Posterior vena cava (tissue), 2 donors: ENCODE results near the gene RALY. TPM values are rescaled to one million over a fixed set of nuclear protein-coding genes. Genes with fewer than 3 reads are reported as not detected.

Source experiments
- DNase-seq: peaks from one replicate; pipeline ENCODE4 v3.0.0-alpha.2; 2020; ENCODE audit warnings: low spot score
- intact Hi-C, 2 donors: fragments of 100-400 bp; cut with DNase I; formaldehyde crosslinking; loops; one replicate each; pipeline versions ENCODE4 v1.14.1 to v1.14.2; 2022 to 2023
- total RNA-seq, 2 donors: library from RNA; stranded (reverse); fragmentation: NEBNext Ultra II Directional; extraction: Animal tissue kit (Norgen Biotek cat#: 25700); gene quantifications; one replicate each; pipeline ENCODE4 v1.2.1, GENCODE V29; 2021
- donor health status: DM: yes; HTN: yes; CAD: no.
- donor health status: DM: yes; HTN: yes; CAD: no.

Gene RALY
- total RNA-seq, 2 donors from 2014 or later: 75.8 to 90.5 TPM

DNA sequence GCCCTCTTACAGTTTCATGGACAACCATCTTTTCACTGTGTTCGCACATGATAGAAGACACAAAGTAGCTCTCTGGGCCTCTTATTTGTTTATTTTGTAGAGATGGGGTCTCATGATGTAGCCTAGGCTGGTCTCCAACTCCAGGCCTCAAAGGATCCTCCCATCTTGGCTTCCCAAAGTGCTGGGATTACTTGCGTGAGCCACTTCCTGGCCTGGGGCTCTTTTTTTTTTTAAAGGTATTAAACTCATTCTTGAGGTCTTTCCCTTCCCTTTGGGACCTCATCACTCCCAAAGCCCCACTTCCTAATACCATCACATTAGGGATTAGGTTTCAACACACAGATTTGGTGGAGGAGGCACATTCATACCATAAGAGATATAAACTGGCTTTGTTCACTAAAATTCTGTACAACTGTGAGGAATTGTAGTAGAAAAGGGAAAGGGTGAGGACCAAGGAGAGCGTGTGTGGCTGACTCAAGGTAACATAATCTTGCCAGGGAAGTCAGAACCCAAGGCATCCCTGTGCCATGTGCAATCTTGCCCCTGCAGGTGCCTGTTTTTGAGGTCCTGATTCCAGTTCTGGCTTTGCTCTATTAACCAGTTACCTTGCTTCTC is 72.9 kb downstream of the RALY start:
- intact Hi-C loops: loop anchor here (1.0 to 5.0 kb wide), 3 partner anchors 11 to 204 kb away; no protein-coding TSS in a partner anchor
- DNase-seq: no peak

DNA sequence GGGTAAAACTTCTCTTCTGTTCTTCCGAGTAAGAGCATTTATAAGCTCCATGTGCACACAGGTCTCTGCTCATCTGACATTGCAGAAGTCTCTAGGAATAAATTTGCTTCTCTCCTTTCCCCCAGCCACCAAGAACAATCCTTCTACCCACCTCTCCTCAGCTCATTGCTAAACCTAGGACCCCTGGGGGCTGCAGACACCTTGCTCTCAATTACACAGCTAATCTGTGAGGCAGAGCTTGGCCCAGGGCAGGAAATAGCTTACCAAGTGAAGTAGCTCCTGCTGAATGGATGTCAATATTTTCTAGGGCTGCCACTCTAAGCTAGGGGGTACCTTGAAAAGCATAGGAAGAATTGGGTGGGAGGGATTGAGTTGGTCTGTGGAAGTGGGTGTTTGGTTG is 74.3 kb downstream of the RALY start:
- no peak for DNase-seq
- intact Hi-C loops: loop anchor here (2.0 to 5.0 kb wide), 3 partner anchors 136 to 206 kb away; no protein-coding TSS in a partner anchor

DNA sequence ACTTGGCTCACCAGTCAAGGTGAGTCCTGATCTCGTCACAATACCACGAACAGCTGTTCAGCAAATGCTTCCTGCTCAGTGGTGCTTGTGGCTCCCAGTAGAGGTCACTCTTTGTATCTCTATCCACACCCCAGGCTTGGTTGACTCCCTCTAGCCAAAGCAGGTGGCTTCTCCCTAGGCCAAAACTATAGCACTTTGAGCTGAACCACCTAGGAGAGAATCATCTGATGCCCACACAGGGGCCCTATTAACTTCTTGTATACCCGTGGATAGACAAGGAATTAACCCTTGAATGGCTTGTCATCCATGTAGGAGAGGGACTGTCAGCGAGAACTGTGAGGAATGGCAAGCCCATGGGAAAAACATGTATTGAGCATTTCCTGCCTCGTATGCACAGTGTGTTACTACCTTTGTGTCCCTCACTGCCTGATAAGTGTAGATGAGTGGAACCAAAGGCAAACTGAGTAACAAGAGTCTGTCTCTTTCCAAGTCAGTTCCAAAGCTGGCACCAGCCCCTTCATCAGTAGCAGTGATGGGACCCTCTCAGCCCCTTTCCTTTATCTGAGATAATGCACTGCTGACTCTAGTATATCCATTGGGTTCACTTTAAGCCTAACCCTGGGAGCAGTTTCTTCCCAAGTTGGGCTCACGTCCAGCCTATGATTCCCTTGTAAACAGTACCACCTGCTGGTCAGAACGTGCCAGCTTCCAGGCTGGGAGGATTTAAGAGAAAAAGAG is 75.8 kb downstream of the RALY start:
- intact Hi-C loops: loop anchor here (2.0 to 5.0 kb wide), 3 partner anchors 137 to 207 kb away; no protein-coding TSS in a partner anchor
- peak; percentile 88 for DNase-seq

DNA sequence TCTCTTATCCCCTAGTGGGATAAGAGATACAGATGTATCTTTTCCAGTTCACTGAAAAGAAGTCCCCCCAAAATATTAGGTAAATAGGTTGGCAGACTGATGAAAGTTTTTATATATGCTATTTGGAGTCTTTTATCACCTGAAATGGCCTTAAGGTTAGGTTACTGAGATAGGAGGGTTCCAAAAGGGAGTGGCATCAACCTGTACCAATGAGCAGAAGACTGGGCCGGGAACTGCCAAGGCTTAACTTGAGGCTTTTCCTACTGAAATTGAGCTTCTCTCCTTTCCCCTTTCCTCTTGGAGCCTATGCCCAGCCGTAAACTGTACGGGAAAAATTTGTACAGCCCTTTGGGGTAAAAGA is 76.3 kb downstream of the RALY start:
- DNase-seq: no peak
- intact Hi-C loops: no loop called here

DNA sequence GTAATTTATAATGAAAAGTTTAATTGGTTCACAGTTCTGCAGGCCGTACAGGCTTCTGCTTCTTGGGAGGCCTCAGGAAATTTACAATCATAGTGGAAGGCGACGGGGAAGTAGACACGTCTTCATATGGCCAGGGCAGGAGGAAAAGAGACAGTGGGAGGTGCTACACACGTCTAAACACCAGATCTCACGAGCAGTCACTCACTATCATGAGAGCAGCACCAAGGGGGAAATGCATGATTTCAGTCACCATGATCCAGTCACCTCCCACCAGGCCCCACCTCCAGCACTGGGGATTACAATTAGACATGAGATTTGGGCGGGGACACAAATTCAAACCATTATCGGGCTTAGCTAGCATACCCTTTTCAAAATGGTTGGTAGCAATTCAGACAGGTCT is 77.1 kb downstream of the RALY start:
- no peak for DNase-seq
- intact Hi-C loops: no loop called here

DNA sequence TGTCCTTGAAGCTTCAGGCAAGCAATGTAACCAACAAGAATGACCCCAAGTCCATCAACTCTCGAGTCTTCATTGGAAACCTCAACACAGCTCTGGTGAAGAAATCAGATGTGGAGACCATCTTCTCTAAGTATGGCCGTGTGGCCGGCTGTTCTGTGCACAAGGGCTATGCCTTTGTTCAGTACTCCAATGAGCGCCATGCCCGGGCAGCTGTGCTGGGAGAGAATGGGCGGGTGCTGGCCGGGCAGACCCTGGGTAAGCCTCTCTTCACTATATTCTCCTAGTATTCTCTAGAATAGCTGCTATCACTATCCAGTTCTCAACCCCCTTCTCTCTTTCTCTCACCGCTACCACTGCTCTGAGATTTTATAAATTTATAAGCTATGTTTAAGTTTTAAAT is 78.4 kb downstream of the RALY start:
- no peak for DNase-seq
- intact Hi-C loops: no loop called here

DNA sequence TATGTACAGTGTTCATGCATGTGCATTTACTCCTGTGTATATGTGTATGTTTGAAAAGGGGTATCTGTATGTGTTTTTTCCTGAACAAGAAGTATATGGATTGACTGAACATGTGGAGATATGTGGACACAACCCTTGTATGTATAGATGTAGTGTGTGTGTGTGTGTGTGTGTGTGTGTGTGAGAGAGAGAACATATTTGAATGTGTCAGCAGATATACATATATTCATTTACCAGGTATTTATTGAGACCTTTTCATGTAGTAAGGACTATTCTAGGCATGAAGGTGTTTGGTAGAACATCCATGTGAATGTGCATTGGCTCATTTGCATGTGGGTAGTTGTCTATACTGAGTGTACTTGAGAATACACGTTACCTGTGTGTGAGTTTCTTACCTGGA is 79.1 kb downstream of the RALY start:
- no peak for DNase-seq
- intact Hi-C loops: no loop called here

DNA sequence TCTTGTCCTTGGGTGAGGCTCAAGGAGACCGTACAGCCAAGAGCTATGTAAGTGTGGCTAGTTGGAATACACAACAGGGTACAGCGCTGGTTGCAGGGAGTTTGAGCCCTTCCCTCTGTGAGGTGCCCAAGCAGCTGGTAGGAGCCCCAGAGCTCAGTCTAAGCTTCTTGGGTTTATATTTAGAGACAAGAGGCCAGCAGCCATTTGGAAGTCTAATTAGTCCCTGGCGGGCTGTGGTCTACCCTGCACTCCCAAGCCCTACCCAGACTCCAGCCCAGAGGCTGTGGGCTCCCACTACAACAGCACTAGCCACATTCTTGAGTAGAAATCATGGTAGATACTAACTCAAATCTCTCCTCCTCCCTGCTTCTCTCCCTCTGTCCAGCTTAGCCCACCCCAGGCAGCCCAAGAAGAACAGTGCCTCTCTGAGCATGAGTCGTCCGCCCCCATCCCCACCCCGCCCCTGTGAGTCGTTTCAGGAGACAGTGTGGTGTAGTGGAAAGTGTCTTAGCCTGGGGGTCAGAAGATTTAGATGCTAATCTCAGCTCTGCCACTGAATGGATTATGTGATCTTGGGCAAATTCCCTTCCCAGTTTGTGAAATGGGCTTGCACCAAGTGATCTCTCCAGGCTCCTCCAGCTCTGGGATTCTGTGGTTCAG is 80.5 kb downstream of the RALY start:
- DNase-seq: no peak
- intact Hi-C loops: no loop called here

DNA sequence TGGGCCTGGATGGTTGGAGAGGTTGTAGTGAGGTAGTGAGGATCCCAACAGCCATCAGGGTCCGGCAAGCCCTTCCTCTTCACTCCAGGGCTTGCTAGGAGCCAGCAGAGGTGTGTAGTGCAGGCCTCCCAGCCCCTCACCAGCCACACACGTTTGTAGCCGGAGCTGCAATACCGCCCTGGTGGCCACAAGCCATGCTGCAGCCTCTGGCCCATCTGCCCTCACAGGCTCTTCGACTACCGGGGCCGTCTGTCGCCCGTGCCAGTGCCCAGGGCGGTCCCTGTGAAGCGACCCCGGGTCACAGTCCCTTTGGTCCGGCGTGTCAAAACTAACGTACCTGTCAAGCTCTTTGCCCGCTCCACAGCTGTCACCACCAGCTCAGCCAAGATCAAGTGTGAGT is 81.9 kb downstream of the RALY start:
- DNase-seq: no peak
- intact Hi-C loops: no loop called here

DNA sequence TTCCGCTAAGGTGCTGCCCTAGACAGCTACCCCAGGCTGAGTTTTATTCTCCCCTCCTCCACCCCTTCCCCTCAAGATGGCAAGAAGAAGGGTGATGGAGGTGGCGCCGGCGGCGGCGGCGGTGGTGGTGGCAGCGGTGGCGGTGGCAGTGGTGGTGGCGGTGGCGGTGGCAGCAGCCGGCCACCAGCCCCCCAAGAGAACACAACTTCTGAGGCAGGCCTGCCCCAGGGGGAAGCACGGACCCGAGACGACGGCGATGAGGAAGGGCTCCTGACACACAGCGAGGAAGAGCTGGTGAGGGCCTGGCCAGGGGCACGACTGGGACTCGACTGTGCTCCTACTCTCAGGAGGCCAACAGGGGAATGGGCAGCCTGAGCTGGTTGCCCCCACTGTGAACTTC is 83.2 kb downstream of the RALY start:
- no peak for DNase-seq
- intact Hi-C loops: loop anchor here in 1 of 2 donors (1.0 kb wide), 2 partner anchors 10 to 25 kb away; no protein-coding TSS in a partner anchor

DNA sequence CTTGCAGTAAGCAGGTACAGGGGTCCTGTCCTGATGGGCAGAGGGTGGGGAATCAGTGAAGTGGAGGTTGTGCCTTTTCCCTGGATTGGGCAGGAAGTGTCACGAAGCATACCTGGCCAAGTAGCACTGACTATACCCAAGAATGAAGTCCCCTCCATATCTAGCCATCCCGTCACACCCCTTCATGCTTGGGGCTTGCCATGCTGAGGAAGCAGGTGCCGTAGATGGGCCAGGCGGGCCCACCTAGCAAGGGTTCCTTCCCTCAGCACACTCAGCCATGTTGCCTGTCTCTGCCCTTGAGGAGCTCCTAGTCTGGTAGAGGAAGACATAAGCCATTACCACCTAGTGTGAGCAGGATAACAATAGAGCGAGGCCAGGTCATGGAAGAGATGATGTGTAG is 84.8 kb downstream of the RALY start:
- intact Hi-C loops: no loop called here
- no peak for DNase-seq

DNA sequence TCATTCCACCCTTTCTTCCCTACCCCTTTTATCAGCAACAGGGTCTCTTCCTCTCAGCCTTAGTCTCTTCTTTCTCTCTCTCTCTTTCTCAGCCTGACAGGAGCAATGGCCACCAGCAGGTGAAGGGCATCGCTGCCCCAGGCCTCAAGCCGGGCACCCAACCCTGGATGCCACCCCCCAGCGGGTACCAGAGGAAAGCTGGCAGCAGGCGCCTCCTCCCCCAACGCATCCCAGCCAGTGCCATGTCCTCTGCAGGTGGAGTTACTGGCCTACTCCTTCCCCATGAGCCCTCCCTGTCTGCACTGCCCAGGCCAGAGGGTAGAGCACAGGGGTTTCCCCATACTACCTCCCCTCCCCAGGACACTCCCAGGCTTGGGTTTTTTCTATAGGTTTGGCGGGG is 86.1 kb downstream of the RALY start:
- intact Hi-C loops: no loop called here

DNA sequence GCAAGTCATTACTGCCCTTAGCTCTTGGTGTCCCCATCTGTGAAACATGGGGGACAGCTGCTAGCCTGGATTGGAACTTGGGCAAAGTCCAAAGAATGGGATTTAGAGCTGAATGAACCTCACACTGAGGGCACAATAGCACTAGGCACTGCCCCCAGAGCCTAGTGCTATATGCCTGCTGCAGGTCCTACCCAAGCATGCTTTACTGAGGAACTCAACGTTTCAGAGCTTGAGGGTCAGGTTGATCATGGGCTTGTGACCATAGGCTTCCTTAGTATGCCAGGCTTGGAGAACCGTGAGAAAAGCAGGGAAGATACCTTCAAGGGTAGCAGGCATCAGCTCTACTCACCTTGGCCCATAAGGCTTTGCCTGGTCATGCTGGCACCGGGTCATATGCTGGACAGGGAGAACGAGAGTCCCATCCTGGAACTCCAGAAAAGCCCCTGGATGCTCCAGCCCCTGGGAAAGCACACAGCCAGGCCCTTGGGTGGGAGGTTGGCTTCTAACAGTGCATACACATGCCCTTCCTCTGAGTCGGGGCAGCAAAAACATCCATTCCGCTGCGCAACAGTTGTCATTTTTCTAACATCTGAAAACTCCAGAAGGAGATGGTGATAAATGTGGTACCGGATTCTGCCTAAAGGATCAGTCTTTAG is 88.6 kb downstream of the RALY start:
- no peak for DNase-seq
- intact Hi-C loops: no loop called here

More for the DNA sequence above, 86.1 kb downstream of the RALY start:
- no peak for DNase-seq

DNA sequence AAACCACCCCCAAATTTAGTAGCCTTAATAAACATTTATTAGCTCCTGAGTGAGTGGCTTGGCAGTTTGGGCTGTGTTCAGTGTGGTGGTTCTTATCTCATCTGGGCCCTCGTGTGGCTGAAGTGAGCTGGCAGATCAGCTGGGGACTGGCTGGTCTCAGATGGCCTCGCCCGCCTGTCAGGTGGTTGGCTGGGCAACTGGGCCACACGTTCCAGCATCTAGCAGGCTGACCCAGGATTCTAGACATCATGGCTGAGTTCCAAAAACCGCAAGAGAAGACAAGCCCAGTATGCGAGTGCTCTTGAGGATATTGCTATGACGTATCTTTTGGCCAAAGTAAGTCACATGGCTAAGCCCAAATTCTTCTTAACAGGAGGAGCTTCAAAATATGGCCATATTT is 89.4 kb downstream of the RALY start:
- peak; percentile 92 for DNase-seq
- intact Hi-C loops: no loop called here

DNA sequence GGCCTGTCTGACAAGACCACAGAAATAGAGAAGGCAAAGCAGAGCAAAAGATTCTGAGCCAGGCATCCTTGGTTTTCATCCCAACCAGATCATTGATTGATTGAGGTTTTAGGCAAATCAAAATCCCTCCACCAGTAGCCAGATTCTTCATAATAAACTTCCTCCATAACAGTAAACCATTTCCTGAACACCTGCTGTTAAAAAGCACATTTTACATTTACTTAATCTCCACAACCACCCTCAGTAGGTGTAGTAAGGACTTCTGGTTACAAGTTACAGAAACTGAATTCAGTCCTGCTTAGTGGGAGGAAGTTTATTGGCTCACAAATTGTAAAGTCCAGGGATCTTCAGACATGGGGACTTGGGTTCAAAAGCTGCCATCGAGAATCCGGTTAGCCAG is 90.1 kb downstream of the RALY start:
- intact Hi-C loops: no loop called here
- no peak for DNase-seq

DNA sequence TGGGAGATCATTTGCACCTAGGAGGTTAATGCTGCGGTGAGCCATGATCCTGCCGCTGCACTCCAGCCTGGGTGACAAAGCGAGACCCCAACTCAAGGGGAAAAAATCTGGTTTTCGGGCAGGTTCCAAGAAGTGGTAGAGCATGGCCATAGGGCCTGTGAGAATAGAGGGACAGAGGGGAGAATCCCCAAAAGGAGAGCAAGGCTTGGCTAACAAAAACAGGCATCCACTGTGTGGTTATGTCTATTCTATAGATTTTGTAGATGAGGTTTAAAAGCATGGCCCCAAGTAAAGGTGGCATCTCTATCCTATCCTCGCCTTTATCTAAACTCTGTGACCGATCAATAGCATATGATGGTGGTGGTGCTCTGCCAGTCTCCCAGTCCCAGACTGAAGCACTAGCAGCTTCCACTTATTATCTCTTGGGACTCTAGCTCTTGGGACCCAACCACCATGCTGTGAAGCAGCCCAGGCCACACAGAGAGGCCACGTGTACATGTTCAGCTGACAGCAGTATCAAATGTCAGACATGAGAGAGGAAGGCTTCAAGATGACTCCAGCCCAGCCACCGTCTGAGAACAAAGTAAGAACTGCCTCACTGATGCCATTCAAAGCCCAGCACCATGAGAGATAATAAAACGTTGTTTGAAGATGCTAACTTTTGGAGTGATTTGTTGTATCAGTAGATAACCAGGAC is 90.7 kb downstream of the RALY start:
- intact Hi-C loops: no loop called here
- no peak for DNase-seq

DNA sequence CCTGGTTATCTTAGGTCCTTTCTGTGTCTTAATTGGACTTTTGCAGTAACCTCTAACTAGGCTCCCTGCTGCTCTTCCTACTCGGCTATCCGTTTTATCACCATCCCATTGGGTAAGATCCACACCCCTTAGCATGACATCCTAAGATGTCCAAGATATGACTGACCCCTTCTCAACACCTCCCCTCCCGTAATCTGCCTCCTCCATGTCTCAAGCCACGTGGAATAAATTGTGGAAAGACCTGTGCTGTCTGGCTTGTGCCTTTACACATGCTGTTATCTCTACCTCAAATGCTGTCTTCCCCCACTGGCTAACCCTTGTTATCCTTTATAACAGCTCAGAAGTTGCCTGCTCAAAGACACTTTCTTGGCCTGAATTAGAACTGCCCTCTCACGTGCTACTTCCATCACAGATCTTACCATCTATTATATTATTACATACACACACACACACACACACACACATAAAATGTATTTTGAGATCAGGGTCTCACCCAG is 91.9 kb downstream of the RALY start:
- DNase-seq: no peak
- intact Hi-C loops: no loop called here

DNA sequence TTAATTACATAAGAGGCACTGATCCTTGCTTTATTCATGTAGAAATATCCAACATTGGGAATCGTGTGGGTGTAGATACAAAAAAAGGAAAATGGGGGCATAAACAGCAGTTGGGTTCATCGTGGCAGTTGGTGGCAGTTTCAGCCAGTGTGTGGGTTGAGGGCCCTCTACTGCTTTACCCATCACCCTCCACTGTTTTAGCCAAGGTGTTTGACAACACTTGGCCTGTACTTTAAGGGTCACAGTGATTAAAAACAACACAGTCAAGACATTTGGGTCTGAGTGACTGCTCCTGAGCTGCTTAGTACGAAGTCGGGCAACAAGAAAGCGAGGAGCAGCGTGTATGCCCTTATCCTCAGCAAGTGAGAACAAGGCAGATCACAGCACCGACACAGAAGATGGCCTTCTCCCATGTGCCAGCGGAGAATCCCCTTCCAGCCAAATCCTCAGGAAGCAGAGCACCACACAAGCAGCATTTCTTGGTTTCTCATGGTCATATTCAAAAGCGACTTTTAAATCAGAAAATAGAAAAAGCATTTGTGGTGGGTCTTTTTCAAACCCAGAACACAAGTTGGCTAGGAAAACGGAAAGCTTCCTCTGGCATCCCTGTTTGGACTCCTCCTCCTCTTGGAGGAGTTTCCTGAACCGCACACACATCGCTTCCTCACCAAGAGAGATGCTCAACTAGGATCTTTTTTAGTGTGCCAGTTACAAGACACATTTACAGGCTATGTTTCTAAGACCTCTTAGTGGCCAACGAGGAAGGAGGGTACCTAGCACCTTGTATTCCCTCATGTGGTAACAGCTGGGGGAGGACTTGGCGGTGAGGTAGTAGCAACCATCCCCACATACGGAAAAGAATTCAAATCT is 94.8 kb downstream of the RALY start:
- no peak for DNase-seq
- intact Hi-C loops: no loop called here

DNA sequence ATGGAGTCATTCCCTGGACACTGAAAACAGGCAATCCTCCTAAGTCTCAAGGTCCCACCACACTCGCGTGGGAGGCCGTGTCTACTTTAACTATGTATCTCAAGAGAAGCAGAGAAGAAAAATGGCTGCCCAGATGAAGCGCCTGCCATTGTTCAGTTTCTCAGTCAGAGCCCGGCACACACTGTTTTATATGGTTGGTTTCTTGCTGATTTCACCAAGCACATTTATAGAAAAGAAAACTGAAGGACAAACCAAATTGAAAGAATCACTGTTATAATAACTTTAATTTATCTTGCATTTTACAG is 95.4 kb downstream of the RALY start:
- intact Hi-C loops: no loop called here
- DNase-seq: no peak
